ENCODE data around the gene FBXO4.
A peak's percentile ranks its signal among the peaks of the same experiment; 100 is the strongest.

FBXO4 gene
- total RNA-seq = 12.2 to 14.0 reads per million in 2 experiments

- peak; percentile 82 for DNase-seq (ENCODE audit: low read depth)
Measured at GRCh38 chr5:41924872-41925554, at the start of gene FBXO4. Gene FBXO4, plus strand, starts transcription at chr5:41925281. Its CDS starts 29 bp downstream, at chr5:41925310.

GRCh38 chr5:41876678-41877077, 48.4 kb upstream of the FBXO4 start:
- DNase-seq (ENCODE audit: low read depth) = no peak

GRCh38 chr5:41877408-41877807, 47.7 kb upstream of the FBXO4 start:
- no peak for DNase-seq (ENCODE audit: low read depth)

DNA sequence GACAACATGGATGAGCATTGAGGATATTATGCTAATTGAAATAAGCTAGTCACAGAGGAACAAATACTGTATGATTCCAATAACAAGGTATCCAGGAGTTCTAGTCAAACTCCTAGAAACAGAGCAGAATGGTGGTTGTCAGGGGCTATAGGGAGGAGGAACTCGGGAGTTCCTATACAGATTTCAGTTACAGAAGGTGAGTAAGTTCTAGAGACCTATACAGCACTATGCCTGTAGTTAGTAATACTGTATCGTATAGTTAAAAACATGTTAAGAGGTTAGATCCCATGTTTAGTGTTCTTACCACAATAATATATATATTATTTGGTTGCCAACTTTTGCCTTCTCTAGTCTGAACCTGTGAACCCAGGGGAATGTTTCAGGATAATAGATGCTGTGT, 46.9 kb upstream of the FBXO4 start:
- DNase-seq (ENCODE audit: low read depth) = no peak

DNA sequence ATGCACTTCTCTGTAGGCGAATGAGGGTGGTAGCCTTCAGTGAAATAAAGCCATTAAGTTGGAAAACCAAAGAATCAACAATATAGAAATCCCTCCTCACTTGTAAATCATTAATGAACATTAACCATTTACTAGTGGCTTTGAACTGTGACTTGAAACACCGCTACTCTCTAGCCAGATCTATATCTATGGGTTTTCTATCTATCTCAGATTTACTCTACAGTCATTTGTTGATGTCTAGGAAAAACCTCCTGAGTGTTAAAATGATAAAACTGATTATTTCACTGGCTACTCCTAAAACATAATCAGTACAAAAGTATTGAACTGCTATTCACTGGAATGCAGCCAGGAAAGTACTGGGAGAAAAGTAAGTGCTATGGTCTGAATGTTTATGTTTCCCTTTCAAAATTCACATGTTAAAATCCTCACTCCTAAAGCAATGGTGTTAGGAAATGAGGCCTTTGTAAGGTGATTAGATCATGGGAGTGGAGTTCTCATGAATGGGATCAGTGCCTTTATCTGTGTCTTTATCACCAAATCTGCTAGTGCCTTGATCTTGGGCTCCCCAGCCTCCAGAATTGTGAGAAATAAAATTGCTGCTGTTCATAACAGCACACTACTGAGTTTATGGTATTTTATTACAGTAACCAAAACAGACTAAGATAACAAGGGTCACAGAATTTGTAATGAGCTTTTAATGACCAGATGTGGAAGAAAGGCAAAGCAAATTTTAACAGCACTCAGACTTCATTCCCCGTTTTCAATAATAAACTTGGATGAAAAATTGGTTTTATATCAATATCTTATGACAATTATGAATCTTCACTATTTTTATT, 46.2 kb upstream of the FBXO4 start:
- DNase-seq (ENCODE audit: low read depth) = no peak

- no peak for DNase-seq (ENCODE audit: low read depth)
Measured at GRCh38 chr5:41882765-41883164, 42.3 kb upstream of the FBXO4 start.

- DNase-seq (ENCODE audit: low read depth) = no peak
Measured at GRCh38 chr5:41883243-41883642, 41.8 kb upstream of the FBXO4 start.

DNA sequence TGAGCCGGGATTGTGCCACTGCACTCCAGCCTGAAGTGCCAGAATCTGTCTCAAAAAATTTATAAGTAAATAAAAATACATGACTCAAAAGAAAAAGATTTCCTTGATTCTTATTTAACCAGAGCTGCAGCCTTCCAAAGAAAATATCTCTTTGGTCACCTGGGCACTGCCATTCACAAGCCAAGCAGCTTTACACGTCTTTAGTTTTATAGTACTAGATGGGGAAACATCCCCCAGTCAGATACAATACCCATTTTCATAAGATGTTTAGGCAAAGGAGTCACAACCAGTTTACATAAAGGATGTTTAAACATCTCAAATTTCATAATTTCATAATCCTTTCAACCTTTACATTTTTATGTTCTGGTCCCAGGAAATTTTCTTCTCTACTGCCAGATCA, 41.1 kb upstream of the FBXO4 start:
- no peak for DNase-seq (ENCODE audit: low read depth)

DNA sequence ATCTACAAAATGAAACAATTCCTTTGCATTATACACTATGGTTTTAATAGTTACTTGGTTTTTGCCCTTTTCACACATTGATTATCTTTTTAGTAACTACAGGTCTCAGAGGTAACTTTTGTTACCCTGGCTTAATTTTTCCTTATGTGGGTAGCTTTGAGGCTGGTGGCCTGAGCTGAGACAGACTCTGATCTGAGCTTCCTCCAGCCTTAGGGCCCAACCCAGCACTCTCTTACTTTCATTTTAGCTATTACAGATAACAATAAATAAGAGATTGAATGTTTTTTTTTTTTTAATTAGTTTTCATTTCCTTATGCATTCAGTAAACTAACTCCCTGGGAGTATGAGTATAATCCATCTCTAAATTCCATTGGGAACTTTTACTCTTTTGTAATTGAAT, 39.8 kb upstream of the FBXO4 start:
- DNase-seq (ENCODE audit: low read depth) = no peak

- no peak for DNase-seq (ENCODE audit: low read depth)
Measured at GRCh38 chr5:41891066-41891707, 33.9 kb upstream of the FBXO4 start.

DNA sequence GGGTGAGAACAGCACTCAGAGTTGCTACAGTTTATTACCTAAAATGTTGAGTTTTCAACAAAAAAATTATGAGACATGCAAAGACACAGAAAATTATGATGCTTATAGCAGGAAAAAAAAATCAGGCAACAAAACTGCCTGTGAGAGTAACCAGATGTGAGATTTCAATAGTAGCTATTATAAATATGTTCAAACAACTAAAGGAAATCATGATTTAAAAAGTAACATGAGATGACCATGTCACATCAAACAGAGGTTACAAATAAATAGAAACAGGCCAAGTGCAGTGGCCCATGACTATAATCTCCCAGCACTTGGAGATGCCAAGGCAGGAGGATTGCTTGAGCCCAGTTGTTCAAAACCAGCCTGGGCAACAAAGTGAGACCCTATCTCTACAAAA, 33.0 kb upstream of the FBXO4 start:
- DNase-seq (ENCODE audit: low read depth) = no peak

GRCh38 chr5:41893074-41893851, 31.8 kb upstream of the FBXO4 start:
- no peak for DNase-seq (ENCODE audit: low read depth)

DNA sequence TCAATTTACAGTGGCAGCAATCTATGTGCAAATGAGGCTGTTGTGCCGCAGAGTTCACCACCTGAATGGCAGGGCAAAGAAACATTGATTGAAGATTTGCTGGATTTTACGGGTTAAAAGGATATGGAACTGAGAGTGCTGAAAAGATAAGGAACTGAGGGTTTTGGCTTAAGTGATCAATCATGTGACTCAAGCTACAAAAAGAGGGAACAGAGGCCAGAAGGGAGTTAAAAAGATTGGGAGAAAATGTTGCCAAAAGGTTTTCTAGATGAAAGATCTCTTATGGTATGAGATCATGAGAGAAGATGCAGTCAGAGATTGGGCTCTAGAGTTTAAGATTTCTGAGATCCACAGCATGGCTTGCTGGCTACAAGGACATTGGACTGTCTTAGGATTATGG, 28.9 kb upstream of the FBXO4 start:
- no peak for DNase-seq (ENCODE audit: low read depth)

- DNase-seq (ENCODE audit: low read depth) = no peak
Measured at GRCh38 chr5:41903382-41903891, 21.6 kb upstream of the FBXO4 start.

DNA sequence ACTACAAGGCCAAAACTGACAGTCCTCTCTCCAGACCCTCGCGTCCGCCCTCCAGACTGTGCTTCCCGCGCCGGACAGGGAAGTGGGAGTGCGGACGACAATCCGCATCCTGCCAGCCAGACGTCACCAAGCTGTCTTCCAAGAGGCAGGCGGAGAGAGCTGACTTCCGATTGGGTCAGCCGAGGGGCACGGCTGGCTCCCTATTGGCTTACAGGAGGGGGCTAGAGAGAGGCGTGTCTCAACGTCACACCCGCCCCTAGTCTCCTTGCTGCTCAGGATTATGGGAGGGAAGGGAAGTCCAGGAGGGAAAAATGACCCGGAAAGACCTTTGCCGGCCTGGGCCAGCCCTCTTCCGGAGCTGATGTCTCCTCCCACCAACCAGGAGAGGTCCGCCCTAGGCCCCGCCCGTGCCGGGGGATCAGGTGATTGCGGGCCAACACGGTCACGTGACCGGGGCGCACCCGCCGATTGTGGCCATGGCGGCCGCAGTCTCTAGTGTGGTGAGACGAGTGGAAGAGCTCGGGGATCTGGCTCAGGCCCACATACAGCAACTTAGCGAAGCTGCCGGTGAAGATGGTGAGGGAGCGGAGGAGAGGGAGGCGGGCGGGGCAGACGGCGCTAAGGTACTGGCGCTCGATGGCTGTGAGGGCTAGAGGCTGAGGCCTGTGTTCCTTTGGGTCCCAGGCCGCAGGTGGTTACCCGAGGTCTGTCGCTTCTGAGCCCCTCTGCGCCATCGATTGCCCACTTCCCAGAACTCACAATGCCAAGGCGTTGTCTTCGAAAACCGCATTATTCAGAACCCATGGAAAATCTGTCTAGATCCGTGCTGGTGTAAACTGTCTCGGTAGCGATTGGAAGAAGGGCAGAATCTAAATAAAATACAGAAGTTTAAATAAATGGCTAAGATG, 20.9 kb upstream of the FBXO4 start, which contains the start of gene RIMOC1:
Gene RIMOC1 (plus strand): TSS at position 453 of the 908 bp plus-strand sequence. CDS start 24 bp downstream, at position 477.
- DNase-seq (ENCODE audit: low read depth) = peak; percentile 92

GRCh38 chr5:41906151-41906550, 18.9 kb upstream of the FBXO4 start:
- no peak for DNase-seq (ENCODE audit: low read depth)

DNA sequence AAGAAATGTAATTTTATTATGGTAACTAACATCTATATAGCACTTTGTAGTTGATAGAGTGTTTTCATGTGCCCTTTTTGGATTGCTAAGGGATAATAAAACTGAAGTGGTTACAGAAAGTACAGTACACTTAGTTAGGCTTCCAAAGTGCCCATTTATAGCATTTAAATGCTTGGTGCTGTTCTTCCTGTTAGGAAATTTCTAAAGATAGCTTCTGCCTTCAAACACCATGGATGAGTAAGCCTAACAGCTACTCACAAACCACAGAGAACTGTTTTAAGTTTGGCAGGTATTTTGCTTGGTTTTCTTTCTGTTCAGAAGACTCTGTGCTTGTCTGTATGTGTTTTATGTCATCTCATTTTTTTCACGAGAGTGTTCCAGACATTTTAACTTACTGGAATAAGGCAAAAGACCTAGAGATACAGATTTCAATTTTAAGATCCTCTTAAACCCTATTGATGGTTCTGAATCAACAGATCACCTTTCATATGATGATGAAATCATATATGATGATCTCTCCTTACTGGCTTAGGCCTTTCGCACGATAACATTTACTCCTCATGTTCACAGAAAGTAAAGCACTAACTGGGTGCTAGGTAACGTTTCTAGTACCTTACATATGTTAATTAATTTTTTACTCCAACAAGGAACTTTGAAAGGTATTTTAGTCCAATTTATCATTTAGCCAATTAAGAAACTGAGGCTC, 16.6 kb upstream of the FBXO4 start:
- DNase-seq (ENCODE audit: low read depth) = no peak

- DNase-seq (ENCODE audit: low read depth) = no peak
Measured at GRCh38 chr5:41918105-41918504, 7.0 kb upstream of the FBXO4 start.

- no peak for DNase-seq (ENCODE audit: low read depth)
Measured at GRCh38 chr5:41921166-41921565, 3.9 kb upstream of the FBXO4 start.

- DNase-seq (ENCODE audit: low read depth) = no peak
Measured at GRCh38 chr5:41921874-41922273, 3.2 kb upstream of the FBXO4 start.

Data from T follicular helper cell (primary cell).